Progenitor cell of endocrine pancreas (in vitro differentiated cells): ENCODE measurements around the gene STK17B. TPM values are rescaled to one million over a fixed set of nuclear protein-coding genes. Genes with fewer than 3 reads are reported as not detected.

Source experiments
- DNase-seq: peaks from one replicate; pipeline ENCODE4 v3.0.0; 2021; ENCODE audit warnings: low spot score; ENCODE audit not compliant: unreplicated experiment
- H3K27ac Mint-ChIP-seq: 2 replicates; pipeline ENCODE4 v1.8.0; 2021; ENCODE audit warnings: mild to moderate bottlenecking, moderate library complexity, mixed read lengths
- H3K27me3 Mint-ChIP-seq: 2 replicates; pipeline ENCODE4 v1.8.0; 2021; ENCODE audit warnings: mixed read lengths
- H3K36me3 Mint-ChIP-seq: 2 replicates; pipeline ENCODE4 v1.8.0; 2022; ENCODE audit warnings: mixed read lengths; ENCODE audit not compliant: insufficient read depth
- H3K4me1 Mint-ChIP-seq: 2 replicates; pipeline ENCODE4 v1.8.0; 2021; ENCODE audit warnings: low read depth, mixed read lengths
- H3K4me3 Mint-ChIP-seq: 2 replicates; pipeline ENCODE4 v1.8.0; 2021; ENCODE audit warnings: low read depth, mild to moderate bottlenecking, moderate library complexity, mixed read lengths
- H3K9me3 Mint-ChIP-seq: 2 replicates; pipeline ENCODE4 v1.8.0; 2021; ENCODE audit warnings: low read depth, mixed read lengths
- total RNA-seq: library from RNA; stranded (reverse); gene quantifications from 2 replicates; pipeline ENCODE4 v1.2.1, GENCODE V29; 2021
- TF ChIP-seq, protein P1 (sequence below): fragments of 200-600 bp; sonication (generic); IDR thresholded peaks from one replicate; pipeline ENCODE4 v1.5.0; 2021; ENCODE audit warnings: antibody characterized with exemption, mild to moderate bottlenecking; ENCODE audit not compliant: unreplicated experiment

STK17B gene
- total RNA-seq, 1 donor from 2014 or later: 3.4 TPM

DNA sequence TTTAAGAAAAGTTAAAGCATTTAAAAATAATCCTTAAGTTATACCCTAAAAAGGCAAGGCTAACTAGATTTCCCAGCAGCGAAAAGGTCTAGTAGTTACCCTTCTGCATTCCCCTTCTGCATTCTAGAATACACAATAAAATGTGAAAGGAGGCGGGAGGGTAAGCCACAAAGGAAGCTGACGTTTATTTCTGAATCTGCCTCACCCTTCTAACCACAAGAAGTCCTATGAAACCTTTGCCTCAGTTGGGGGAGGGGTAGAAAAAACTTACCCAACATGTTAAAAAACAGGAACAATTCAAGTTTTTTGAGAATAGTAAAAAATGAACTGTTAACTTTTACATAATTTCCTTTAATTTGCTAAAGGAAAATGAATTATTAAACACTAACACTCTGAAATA lies 11.3 kb downstream of the STK17B start:
- H3K27me3 Mint-ChIP-seq: no peaks in the 10 kb centered on the region
- peaks cover 2% of the 10 kb centered on the region for H3K36me3 Mint-ChIP-seq
- H3K4me1 Mint-ChIP-seq: no peaks in the 10 kb centered on the region
- no peak overlapping the region for H3K27ac Mint-ChIP-seq
- no peak for DNase-seq
- no peak overlapping the region for H3K4me3 Mint-ChIP-seq
- TF ChIP-seq, protein P1, sequence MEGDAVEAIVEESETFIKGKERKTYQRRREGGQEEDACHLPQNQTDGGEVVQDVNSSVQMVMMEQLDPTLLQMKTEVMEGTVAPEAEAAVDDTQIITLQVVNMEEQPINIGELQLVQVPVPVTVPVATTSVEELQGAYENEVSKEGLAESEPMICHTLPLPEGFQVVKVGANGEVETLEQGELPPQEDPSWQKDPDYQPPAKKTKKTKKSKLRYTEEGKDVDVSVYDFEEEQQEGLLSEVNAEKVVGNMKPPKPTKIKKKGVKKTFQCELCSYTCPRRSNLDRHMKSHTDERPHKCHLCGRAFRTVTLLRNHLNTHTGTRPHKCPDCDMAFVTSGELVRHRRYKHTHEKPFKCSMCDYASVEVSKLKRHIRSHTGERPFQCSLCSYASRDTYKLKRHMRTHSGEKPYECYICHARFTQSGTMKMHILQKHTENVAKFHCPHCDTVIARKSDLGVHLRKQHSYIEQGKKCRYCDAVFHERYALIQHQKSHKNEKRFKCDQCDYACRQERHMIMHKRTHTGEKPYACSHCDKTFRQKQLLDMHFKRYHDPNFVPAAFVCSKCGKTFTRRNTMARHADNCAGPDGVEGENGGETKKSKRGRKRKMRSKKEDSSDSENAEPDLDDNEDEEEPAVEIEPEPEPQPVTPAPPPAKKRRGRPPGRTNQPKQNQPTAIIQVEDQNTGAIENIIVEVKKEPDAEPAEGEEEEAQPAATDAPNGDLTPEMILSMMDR: no peak
- H3K9me3 Mint-ChIP-seq: no peaks in the 10 kb centered on the region

DNA sequence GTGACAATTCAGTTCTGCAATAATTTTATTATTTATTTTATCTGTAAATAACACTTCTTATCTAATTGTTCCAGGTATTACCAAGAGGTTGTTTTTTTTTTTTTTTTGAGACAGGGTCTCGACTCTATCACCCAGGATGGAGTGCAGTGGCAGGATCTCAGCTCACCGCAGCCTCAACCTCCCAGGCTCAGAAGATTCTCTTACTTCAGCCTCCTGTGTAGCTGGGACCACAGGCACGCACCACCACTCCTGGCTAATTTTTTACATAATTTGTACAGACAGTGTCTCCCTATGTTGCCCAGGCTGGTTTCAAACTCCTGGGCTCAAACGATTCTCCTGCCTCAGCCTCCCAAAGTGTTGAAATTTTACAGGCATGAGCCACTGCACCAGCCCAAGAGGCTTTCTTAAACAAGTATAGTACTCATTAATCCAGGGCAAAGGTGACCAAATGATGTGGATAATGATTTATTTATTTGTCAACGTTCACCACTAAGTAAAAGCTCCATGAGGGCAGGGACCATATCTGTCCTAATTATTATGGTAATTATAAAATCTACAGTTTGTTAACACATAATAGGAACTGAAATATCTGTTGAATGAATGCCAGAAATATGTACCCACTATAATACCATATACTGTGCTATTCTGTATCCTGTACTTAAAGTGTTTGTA lies 12.0 kb downstream of the STK17B start:
- no peak for DNase-seq
- TF ChIP-seq, protein P1: no peak
- H3K9me3 Mint-ChIP-seq: no peaks in the 10 kb centered on the region
- H3K27ac Mint-ChIP-seq: no peak overlapping the region
- no peaks in the 10 kb centered on the region for H3K27me3 Mint-ChIP-seq
- H3K36me3 Mint-ChIP-seq: peaks cover 2% of the 10 kb centered on the region
- no peaks in the 10 kb centered on the region for H3K4me1 Mint-ChIP-seq
- no peak overlapping the region for H3K4me3 Mint-ChIP-seq

DNA sequence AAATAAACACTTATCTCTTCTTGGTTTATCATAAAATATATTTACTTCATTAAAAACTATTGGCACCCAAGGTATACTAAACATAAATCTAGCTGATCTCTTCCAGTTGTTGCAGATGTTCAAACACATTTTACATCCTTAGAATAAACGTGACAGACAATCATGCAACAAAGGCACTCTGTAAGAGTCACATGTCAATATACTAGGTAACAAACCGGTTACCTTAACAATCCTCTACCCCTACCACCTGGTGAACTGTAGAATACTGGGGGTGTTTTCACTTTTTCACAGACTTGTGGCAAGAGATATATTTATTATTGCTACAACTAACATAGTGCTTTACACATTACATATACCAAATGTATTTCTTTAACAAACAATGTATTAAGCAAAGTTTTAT lies 15.8 kb downstream of the STK17B start:
- peaks cover 2% of the 10 kb centered on the region for H3K36me3 Mint-ChIP-seq
- no peak for DNase-seq
- H3K27ac Mint-ChIP-seq: no peak overlapping the region
- H3K4me1 Mint-ChIP-seq: no peaks in the 10 kb centered on the region
- H3K4me3 Mint-ChIP-seq: no peak overlapping the region
- no peaks in the 10 kb centered on the region for H3K27me3 Mint-ChIP-seq
- H3K9me3 Mint-ChIP-seq: no peaks in the 10 kb centered on the region
- TF ChIP-seq, protein P1: no peak

DNA sequence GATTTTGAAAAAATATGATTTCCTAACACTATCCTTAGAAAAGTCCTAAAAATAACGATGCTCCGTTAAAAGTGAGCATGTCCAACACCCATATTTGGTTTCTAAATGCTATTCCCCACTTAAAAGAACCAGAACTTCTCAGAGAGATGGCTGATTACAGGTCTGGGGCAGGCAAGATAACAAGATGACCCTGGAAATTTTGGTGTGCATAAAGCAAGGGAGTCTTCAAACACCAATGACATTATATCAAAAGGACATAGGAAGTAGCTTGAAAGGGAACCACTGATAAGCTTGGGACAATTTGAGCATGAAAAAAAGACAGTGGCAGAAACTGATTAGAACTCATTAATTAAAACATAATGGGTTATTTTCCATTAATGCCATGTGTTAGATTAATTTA lies 17.9 kb downstream of the STK17B start:
- H3K36me3 Mint-ChIP-seq: peaks cover 2% of the 10 kb centered on the region

DNA sequence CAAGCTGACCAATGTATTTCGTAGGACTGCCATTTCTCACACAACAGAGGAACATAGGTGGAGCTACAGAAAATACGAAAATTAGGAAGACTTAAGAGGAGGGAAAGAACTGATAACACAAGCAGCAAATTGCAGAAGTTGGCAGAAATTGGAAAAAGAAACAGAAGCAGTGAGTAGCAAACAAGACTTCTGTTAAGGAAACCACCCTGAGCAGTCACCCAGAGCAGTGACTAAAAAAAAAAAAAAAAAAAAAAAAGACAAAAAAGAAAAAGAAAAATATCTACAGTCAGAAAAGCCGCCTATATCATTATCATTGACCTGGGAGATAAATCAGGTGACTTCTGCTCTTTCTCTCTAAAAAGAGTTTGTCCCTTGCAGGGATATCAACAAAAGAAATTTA lies 21.4 kb downstream of the STK17B start:
- TF ChIP-seq, protein P1: no peak
- H3K27me3 Mint-ChIP-seq: no peaks in the 10 kb centered on the region
- no peak for DNase-seq
- H3K27ac Mint-ChIP-seq: no peak overlapping the region
- peaks cover 2% of the 10 kb centered on the region for H3K36me3 Mint-ChIP-seq
- no peaks in the 10 kb centered on the region for H3K4me1 Mint-ChIP-seq
- no peak overlapping the region for H3K4me3 Mint-ChIP-seq
- no peaks in the 10 kb centered on the region for H3K9me3 Mint-ChIP-seq

More for the DNA sequence above, 17.9 kb downstream of the STK17B start:
- H3K27ac Mint-ChIP-seq: no peak overlapping the region
- DNase-seq: no peak
- no peaks in the 10 kb centered on the region for H3K4me1 Mint-ChIP-seq
- H3K9me3 Mint-ChIP-seq: no peaks in the 10 kb centered on the region
- no peaks in the 10 kb centered on the region for H3K27me3 Mint-ChIP-seq
- TF ChIP-seq, protein P1: no peak
- no peak overlapping the region for H3K4me3 Mint-ChIP-seq
